SW480 (cell line): ENCODE data around the gene TULP4.
"Not testable (repeated sequence)": the region's sequence is repeated elsewhere in the genome, so short reads cannot be mapped to it uniquely, and the experiment has no call there.

Experiments
- DNase-seq: peaks from one replicate; pipeline ENCODE4 v3.0.0-alpha.2; 2016; ENCODE audit warnings: low spot score

The TULP4 gene

DNA sequence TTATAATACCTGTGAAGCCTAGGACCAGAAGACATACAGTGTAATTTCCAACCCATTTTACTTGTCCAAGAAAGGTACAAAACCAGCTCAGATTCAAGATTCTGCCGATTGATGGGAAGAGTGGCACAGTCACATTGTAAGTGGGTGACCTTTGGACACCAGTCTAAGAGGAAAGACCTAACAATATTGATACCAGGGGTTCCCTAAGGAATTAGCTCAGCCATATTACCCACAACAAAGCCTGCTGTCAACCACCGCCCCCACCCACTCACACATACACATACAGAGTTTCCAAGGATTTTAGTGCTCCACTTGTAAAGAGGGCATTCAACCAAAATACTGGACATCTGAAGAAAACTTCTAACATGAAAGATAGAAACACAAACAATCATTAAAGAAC is 219.7 kb downstream of the TULP4 start:
- peak; percentile 27 for DNase-seq

DNA sequence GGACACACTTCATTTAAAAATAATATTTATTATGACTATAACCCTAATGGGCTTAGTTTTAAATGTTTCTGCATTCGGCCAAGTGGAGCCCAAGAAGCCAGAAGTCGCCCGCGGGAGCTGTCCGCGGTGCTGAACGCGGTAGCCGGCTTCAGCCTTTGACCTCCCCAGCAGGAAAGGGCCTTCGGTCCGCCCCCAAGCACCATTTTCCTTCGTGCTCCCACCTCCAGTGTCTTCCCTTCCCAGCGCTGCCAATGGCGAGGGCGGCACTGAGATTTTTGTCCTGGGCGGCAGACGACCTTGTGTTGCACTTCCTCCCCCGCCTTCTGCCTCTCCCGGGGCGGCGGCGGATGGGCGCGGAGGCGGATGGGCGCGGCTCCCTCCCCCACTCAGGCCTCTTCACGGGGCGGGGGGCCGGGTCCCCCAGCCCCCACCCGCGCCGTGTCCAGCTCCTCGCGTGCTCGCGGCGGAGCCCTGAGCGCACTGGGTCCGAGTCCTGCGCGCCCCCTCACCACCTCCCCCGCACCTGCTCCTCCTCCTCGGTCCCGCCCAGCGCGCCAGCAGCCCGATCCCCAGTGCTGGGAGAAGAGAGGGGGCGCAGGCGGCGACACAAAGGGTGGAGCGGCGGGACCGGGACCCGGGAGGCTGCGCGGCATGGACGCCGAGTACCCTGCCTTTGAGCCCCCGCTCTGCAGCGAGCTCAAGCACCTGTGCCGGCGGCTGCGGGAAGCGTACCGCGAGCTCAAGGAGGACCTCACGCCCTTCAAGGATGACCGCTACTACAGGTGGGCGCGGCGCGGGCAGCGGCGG is 224.0 kb downstream of the TULP4 start:
- DNase-seq, result peak; percentile 74

DNA sequence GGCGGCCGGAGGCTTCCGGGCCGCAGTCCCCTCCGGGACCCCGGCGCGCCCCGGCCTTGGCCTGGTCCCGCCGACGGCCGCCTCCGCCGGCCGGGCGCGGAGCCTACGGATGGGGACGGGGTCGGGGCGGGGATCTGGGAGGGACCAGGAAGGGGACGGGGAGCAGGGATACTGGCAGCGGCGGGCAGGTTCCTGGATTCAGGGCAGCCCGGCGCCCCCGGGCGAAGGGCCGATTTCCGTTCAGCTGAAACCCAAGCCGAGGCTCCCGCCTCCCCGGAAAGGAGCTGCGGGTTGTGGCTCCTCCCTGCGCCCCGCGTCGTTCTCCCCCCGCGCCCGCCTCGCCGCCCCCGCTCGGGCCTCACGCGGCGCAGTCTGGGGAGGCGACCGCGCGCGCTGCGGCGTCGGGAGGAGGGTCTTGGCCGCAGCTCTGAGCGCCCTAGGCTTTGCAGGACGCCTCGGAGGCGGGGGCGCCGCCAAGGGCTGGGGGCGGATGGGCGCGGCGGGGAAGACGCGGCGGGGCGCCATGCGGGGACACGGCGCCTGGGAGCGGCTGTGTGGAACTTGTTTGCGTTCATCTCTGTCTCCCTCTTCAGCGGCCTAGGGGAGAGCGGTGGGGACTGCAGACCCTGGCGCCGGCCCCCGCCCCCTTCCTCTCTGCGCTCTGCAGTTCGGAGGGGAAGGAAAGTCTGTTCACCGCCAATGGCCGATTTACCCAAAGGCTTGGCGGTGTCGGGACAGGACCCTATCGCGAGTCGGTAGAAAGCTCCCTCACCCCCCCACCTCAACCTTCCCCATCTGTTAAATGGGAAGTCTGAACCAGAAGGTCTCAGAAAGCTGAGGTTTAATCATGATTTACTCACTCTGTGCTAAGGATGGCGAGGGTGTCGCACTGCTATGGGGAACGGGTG is 224.9 kb downstream of the TULP4 start:
- DNase-seq, result peak; percentile 50

DNA sequence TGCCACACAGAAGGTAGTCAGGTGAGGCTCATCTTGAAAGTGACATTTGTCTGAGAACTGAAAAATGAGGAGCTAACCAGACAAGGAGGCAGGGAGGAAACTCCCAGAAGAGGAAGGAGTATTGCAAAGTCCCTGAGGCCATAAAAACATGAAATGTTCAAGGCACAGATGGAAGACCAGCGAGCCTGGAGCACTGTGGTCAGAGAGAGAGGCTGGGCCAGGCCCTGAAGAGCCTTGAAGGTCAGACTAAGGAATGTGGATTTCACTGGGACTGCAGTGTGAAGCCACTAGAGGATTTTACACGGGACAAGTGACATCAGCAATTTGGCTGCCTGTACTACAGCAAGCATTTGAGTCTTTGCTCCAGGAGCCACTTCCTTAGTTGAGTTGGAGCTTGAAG is 226.5 kb downstream of the TULP4 start:
- no peak for DNase-seq

DNA sequence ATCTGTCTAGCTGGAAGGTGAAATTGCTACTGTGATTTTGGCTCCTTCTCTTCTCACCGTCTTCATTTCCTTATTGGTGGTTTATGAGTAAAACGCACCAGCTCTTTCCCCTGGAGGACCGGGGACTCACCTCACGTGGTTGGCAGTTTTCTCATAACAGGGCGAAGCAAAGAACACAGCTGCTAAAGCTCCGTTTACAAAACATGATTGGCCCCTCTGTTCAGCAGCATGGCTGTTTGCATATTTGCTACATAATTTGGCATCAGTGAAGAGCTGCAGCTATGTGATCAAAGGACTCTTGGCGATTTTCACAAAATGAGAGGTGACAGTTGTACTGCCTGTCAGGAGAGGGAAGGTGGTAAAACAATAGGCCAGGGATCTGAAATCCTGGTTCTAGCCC is 227.1 kb downstream of the TULP4 start:
- no peak for DNase-seq

DNA sequence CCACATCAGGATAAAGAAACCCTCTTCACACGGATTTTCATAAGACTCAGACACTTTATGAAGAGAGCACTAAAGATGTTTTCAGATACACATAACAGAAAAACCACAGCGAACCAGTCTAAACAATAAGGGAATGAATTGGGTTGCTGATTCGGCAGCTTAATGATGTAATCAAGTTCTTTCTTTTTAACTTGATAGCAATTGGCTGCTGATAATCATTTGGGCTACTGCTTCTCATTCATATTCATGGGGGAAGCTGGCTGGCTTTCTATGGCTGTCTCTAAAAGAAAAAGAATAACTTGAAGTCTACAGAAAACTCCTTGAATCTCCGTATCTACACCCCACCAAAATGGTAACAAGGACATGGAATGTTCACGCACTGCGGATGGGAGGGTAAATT is 227.6 kb downstream of the TULP4 start:
- DNase-seq, result no peak

DNA sequence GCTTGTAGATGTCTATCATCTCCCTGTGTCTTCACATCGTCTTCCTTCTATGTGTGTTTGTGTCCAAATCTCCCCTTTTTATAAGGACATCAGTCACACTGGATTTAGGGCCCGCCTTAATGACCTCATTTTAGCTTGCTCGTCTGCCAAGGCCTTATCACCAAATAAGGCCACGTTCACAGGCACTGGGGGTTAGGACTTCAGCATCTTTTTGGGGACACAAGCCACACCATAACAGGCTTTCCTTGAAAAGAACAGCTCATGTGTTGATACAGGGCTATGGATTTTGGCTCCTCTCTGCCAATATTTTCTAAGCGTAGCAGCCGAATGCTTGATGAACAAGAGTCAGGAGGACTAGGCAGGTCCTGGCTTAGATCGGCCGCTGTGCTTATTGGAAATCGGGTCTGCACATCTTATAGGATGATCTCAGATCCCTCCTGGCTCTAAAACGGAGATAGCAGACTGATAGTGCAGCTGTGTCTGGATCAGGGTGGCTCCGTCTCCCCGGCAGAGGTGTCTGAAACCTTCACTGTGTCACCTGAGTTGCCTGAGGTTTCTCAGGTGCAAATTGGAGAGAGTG is 231.4 kb downstream of the TULP4 start:
- no peak for DNase-seq

DNA sequence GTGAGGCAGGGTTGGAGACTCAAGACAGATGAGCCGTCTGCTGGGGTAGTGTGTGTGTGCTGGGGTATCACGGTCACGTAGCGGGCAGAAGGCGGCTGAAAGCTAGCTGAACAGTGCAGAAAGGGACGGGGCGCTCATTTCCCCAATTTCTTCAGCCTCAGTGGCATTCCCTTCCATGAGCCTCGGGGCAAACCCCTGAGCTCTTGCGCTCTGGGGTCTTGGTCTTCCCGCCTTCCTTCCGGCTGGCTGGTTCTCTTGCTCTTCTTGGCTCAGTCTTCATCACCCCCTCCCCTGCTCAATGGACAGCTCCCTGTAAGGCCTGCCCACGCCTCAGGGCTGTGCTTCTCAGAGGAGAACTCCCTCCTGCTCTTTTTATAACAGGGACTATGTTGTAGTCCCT is 232.2 kb downstream of the TULP4 start:
- DNase-seq, result no peak

DNA sequence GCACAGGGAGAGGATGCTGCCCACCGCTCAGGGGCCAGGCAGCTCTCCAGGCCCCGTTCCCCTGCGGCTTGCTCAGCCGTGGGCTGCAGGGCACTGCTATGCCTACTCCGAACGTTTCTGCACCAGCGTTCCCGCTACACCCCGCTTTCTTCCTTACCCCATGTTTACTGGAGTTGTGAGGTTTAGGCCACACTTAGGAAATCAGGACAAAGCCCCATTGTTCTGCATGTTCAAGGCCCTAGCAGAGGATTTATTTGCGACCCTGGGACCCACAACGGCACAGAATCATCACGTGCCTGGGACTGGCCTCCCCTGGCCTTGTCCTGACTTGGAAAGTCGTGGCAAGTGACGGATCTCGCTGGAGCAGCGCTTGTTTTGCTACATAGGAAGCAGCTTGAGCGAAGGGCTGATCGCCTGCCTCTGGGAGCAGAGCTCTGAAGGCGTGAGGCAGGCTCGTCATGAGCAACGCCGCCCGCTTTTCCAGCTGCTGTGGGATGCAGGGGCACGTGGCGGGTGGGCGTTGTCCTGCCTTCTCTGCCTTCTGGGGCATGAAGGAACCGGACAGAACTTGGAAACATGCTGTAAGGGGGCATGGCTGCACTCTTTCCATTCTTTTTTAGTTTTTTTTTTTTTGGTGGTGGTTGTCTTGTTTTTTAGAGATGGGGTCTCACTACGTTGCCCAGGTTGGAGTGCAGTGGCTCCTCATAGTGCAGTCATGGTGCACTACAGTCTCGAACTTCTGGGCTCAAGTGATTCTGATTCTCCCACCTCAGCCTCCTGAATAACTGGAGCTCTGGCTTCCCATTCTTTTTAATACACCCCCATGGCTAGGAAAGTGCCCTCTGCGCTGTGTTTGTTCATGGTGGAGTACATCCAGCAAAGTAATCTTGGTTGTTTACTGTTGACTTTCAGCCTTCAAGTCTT is 233.0 kb downstream of the TULP4 start:
- no peak for DNase-seq

DNA sequence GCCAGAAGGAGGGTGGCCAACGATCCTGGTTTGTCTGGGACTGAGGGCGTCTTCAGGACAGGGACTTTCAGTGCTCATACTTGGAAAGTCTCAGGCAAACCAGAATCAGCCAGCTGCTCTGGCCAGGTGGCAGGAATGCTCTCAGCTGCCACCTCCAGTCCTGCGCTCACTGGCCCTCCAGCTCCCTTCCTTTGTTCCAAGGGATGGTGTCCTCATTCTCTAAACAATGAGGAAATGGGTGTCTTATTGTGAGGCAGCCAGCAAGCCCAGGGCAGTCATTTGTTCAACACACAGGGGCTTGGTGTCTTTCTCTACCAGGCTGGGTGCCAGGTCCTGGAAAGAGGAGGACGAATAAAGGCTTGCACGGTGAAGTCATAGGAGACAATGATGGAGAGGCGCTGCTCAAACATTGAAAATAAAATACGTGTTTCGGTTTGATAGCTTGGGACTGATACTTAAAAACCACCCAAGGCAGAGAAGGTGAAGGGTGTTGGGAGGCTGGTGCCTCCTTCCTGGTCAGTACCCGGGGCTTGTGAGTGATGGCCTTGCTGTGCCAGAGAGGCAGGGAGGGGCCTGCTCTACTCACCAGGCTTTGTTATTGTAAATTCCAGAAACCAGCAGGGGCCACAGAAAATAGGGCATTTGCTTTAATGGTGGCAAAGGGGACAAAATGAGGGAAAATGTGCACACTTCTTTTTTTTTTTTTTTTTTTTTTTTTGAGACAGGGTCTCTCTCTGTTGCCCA is 236.3 kb downstream of the TULP4 start:
- no peak for DNase-seq

DNA sequence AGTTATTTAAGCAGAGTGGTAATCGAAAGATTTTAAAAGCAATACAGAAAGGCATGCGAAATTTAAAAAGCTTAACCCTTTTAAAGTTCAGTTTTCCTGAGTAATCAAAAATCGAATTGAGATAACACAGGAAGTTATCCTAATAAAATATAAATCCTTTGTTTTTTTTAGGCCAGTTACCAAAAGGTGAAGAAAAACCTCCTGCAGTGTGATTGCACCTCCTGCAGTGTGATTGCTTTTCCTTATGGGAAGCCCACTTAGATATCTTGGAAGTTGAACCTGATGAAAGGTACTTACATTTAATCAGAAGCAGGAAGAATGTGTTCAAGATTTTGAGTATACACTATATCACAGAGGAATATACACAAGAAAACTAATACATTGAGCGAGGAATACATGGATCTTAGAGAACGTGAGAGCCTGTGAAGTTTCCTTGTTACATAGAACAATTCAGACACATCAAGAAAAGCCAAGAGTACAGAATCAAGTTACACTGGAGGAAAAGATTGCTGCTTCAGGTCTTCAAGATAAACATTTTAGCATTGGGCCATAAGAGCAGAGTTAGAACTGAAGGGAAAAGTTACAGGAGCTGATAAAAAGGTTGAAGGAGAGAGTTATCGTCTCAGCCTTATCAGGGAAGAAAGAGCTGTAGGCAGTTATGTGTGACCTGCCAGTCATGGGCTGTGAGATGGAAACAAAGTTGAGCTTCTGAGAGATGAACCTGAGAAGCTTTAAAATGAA is 240.0 kb downstream of the TULP4 start:
- no peak for DNase-seq

DNA sequence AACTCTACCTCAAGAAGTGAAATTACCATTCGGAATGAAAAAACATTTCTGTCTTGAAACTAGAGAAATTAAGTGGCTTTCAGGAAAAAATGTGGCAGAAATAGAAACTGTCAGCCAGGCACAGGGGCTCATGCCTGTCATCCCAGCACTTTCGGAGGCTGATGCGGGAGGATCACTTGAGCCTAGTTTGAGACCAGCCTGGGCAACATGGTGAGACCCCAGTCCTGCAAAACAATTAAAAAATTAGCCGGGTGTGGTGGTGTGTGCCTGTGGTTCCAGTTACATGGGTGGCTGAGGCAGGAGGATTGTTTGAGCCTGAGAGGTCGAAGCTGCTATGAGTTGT is 240.5 kb downstream of the TULP4 start:
- DNase-seq, result no peak

DNA sequence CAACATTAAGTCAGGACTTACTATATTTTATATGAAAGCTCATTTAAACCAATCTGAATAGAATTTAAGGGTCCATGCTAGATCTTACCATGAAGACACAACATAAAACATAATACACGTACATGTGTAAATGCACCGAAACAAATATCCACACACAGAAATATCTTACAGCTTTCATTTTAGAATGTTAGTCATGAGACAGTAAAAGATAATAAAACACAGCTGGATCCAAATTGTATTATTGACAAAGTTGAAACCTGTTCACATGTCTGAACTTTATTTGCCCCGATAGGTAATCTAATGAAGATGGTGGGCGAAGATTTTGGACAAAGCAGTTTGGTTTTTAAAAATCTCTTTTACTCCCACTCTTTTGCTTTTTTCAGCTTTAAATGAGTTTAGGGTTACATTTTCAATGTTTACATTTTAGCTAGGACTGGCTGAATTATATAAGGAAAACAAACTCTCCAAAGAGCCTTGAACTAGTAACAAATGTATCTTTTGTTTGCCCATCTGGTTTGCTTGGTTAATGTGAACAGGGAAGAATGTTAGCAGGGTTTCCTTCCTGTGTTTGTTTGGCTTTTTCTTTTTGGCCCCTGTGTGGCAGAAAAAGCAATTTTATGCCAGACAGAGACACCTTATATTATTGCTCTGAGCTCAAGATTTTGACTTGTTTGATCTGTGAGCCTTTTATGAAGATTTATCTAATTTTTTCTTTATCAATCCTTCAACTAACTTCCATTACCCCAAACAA is 242.5 kb downstream of the TULP4 start:
- no peak for DNase-seq

DNA sequence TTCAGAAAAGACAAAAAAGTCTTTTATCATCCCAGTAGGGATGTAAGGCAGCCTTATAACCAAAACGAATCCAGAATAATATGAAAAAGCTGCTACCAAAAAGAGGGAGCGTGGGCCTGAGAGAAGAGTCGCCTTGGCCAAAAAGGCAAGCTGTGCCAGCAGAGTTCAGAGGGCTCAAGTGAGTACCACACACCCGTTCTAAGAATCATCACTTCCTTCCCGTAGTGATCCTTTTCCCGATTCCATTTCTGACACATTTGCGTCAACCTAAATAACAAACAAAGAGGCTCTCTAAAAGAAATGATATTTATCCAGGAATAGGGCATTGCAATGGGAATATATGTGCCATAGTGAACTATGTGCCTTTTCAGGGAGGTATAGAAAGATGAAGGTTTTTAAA is 243.8 kb downstream of the TULP4 start:
- DNase-seq, result no peak

DNA sequence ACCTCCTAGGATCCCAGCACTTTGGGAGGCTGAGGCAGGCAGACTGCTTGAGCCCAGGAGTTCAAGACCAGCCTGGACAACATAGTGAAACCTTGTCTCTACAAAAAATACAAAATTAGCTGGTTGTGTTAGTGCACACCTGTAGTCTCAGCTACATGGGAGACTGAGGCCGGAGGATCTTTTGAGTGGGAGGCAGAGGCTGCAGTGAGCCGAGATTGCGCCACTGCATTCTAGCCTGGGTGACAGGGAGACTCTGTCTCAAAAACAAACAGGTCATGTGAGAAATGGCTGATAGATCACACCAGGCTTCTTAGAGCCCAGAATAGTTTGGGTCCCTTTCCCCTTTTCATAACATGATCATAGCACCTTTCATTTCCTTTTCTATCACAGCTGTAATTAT is 244.8 kb downstream of the TULP4 start:
- DNase-seq, result not testable (repeated sequence)

DNA sequence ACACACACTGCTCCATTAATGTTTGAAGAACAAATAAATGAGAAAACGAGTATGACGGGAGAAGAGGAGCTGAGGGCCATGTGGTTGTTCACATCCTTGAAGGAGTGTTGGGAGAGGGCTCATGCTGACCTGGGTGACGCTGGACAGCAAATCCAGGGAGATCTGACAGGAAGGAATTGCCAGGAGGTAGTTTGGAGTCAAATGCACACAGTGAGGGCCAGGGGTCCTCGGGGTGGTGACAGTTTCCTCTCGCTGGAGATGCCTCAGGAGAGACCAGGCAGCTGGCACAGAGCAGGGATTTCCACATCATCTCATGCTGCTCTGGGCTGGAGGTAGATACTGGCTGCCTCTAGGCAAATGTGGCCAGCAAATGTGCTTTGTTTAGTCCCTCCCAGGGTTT is 245.7 kb downstream of the TULP4 start:
- no peak for DNase-seq

DNA sequence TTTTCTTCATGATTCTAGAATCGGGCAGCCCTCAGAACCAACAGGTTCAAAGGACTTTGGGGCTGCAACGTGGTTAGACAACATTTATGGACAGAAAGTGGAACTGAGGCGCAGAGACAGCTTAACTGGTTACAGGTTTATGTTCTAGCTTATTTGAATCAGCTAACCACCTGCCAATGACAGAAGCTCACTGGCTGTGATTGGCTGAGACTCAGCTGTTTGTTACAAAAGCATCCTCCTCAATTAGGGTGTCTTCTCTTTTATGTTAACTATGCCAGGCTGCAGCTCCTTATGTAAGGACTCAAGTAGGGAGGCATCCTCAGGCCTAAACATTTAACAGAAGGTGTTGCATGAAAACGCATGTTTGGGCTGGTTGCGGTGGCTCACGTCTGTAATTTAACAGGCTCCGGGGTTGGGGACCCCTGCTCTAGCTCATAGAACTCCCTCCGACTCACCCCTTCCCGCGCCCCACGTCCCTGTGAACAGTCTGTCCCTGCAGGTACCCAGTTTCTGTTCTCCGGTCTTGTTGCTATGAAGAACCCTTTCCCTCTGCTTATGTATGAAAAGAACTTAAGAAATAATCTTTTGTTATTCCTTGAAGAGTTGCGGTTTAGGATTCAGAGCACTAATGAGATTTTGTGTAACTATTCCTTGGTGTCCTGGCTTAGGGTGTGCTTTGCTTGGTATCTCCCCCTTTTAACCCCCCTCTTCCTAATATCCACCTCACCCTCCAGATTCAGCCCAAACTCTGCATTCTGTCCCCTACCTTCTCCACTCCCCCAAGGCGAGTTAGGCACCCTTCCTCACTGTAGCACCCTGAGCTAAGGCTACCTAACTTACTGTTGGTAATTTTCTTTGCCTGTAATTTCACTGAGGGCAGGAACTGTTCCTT is 246.4 kb downstream of the TULP4 start:
- no peak for DNase-seq

DNA sequence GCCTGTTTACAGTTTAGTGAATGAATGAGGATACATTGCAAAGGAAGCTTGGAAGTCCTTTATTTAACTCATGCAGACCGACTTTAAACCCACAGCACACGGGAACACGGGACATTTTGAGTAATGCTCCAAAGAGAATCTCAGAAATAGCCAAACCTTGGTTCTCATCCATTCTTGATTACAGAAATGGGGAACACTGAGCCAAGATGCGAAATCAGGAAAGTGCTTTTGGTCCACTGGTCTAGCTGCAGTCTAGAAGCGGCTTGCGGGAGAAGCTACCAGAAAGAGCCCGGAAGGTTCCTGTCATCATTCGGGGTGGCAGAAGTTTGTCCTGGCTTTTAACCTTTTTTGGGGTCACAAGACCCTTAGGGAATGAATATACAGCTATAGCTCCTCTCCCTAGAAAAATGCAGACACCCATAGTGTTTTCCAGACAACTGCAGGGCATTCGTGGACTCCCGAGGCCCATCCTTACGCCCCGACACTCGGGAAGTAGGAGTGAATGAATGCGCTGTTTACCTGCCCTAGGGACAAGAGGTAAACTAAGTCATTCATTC is 247.2 kb downstream of the TULP4 start:
- no peak for DNase-seq
